HG02623 (cell line): ENCODE measurements around the gene IAH1.

Experiments
- ATAC-seq: cut with Tn5 transposase; IDR thresholded peaks from one replicate; pipeline ENCODE4 v1.9.1; 2021; ENCODE audit warnings: moderate library complexity; ENCODE audit not compliant: unreplicated experiment

Gene IAH1

DNA sequence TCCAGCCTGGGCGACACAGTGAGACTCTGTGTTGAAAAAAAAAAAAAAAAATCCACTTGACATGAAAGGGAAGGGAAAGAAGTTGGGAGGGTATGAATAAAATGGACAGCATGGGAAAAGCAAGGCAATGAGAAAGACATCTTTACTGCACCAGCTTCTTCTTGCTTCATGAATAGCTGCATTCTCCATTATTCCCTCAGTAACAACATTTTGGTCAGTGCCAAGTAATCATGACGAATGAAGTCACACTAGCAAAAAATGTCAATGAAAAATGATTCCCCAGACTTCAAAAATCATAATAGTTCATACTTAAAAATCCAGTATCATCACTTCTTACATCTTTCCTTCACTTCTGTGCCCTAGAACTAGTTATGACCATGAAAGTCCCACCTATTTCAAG is 50.9 kb downstream of the IAH1 start:
- no peak for ATAC-seq

- ATAC-seq = no peak
Observed at GRCh38 chr2:9527995-9528787, 53.8 kb downstream of the IAH1 start.

GRCh38 chr2:9532421-9532820 is 58.1 kb downstream of the IAH1 start:
- ATAC-seq = no peak

- ATAC-seq = no peak
Observed at GRCh38 chr2:9533663-9534062, 59.3 kb downstream of the IAH1 start.

DNA sequence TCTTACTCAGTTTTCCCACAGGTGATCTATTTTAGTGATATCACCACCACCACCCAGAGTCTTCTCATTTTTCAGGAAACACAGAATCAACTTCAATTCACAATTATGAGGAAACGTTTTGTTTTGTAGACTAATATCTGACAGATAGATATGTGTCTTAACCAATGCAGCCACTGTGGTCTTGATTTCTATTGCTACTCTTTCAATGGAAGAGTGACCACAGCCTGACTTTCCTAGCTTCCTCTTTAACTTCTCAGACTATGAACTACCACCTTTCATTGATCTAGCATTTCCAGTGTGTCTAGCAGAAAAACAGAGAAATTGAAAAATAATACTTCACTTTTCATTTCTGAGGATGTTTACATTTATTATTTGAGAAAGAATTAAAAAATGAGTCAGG is 60.8 kb downstream of the IAH1 start:
- ATAC-seq = no peak

- ATAC-seq = no peak
Observed at GRCh38 chr2:9536504-9536903, 62.2 kb downstream of the IAH1 start.

DNA sequence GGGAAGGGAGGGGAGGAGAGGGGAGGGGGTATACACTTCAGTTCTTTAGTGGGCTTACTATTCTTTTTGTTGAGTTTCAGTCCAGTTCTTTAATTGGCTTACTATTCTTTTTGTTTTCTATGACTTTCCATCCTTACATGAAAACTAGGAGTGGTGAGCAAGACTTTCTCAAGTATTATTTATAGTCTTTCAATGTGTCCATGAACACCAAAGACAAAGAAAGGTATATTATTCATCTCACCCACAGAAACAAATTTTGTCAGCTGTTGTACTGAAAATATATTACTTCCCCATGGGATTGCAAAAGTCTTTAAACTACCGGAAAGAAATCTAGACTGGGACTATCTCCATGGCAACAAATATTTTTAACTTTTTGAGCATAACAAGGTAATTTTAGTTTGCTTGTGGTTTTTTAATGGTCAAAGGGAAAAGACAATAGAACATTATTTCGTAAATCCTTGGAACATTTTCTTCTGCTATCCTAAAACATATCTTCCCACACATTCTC is 63.7 kb downstream of the IAH1 start:
- ATAC-seq = no peak
